Measurements from ENCODE around the gene FGF14. TPM values are rescaled to one million over a fixed set of nuclear protein-coding genes. Genes with fewer than 3 reads are reported as not detected.
"Not testable (repeated sequence)": the region's sequence is repeated elsewhere in the genome, so short reads cannot be mapped to it uniquely, and the experiment has no call there.

Gene FGF14
- total RNA-seq, 3 donors from 2014 or later = under 0.01 to 0.29 (median under 0.01) TPM

DNA sequence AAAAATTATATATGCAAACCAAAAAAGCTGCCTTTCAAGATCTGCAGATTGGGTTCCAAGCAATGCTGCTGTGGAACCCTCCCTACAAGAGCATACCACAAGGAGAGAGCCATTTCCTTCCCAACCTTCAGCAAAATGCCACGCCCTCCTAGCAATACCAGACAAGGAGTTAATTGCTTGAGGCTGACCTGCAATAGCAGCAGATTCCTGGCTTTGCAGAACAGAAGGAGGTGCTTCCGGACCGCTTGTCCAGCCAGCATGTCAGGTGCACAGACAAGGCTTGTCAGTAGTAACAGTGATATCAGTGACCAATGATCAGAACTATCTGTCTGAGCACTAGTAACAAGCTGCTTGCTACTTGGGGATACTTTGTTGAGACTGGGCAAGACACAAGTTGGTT is 301.6 kb downstream of the FGF14 start:
- no peak for DNase-seq (ENCODE audit: low spot score in 2 of 2)
- intact Hi-C loops (cut with DNase I; ENCODE audit: low total_unique reads) = no loop called here
- Histone ChIP-seq H3K36me3 (no peaks in the 10 kb centered on the region), H3K4me1 (no peaks in the 10 kb centered on the region), H3K4me3 (no peak overlapping the region), H3K27me3 (no peaks in the 10 kb centered on the region), H3K27ac (no peak overlapping the region), H3K9me3 (no peaks in the 10 kb centered on the region)
- TF ChIP-seq POLR2AphosphoS5 (IDR thresholded peaks at IDR 0.05) (no peak), POLR2A (IDR thresholded peaks at IDR 0.05) (no peak)
- TF ChIP-seq, protein P1, sequence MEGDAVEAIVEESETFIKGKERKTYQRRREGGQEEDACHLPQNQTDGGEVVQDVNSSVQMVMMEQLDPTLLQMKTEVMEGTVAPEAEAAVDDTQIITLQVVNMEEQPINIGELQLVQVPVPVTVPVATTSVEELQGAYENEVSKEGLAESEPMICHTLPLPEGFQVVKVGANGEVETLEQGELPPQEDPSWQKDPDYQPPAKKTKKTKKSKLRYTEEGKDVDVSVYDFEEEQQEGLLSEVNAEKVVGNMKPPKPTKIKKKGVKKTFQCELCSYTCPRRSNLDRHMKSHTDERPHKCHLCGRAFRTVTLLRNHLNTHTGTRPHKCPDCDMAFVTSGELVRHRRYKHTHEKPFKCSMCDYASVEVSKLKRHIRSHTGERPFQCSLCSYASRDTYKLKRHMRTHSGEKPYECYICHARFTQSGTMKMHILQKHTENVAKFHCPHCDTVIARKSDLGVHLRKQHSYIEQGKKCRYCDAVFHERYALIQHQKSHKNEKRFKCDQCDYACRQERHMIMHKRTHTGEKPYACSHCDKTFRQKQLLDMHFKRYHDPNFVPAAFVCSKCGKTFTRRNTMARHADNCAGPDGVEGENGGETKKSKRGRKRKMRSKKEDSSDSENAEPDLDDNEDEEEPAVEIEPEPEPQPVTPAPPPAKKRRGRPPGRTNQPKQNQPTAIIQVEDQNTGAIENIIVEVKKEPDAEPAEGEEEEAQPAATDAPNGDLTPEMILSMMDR (IDR thresholded peaks at IDR 0.05) = no peak

DNA sequence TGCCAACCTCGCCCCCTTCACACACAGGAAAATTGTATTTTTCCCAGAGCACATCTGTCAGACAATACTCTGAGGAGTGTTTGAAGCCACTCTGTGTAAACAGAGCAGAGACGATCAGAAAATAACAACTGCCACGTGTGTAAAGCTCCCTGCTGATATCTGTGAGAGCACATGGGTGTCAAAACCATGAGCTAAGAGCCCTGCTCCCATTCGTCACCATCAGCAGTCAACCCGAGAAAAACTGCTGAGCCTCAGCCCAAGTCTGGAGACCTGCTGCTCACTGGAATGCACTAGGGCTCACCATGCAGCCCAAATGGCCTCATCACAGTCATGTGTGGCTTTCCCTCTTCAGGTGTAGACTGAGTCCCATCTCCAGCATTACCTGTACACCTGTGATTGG is 304.1 kb downstream of the FGF14 start:
- no peak overlapping the region for H3K27ac ChIP-seq
- no peaks in the 10 kb centered on the region for H3K4me1 ChIP-seq
- TF ChIP-seq POLR2AphosphoS5 (IDR thresholded peaks at IDR 0.05) (no peak), POLR2A (IDR thresholded peaks at IDR 0.05) (no peak)
- TF ChIP-seq, protein P1 (IDR thresholded peaks at IDR 0.05) = no peak
- intact Hi-C loops (cut with DNase I; ENCODE audit: low total_unique reads) = loop anchor here (2.0 kb wide), 1 partner anchor 73 kb away; no protein-coding TSS in a partner anchor
- no peaks in the 10 kb centered on the region for H3K9me3 ChIP-seq
- H3K27me3 ChIP-seq = no peaks in the 10 kb centered on the region
- no peak for DNase-seq (ENCODE audit: low spot score in 2 of 2)
- H3K4me3 ChIP-seq = no peak overlapping the region
- no peaks in the 10 kb centered on the region for H3K36me3 ChIP-seq

DNA sequence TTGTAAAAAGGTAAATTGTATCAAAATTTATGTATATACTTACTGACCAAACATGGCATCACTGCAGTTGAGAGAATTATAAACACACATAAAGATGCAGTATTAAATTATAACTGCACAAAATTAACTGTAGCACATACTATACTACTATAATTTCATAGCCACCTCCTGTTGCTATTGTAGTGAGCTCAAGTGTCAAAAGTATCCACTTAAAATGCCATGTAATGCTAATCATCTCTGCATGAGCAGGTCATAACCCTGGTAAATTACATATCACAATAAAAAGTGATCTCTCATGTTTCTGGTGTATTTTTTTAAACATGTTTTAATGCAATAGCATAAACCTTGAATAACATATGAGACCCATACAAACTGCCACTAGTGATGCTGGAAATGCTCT is 308.6 kb downstream of the FGF14 start:
- DNase-seq (ENCODE audit: low spot score in 2 of 2); H3K27ac ChIP-seq; intact Hi-C loops (cut with DNase I; ENCODE audit: low total_unique reads): not testable (repeated sequence)

DNA sequence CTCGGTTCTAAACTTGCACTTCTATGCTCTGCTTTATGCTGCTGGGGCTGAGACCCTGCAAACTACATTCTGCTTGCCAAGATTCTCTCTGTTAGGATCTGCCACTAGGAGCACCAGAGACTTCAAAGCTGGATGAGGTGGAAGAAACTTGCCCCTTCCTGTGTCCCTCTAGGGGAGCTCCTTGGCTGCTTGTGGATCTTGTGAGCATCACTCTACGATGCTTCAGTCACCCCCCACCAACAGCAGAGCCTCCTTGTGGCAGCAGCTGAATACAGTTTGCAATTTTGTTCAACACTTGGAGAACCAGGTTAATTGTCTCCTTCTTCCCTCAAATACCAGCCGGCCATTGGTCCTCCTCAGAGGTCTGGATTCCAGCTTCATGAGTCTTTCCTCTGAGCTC is 310.6 kb downstream of the FGF14 start:
- intact Hi-C loops (cut with DNase I; ENCODE audit: low total_unique reads) = no loop called here
- DNase-seq (ENCODE audit: low spot score in 2 of 2) = no peak
- no peak overlapping the region for H3K4me3 ChIP-seq
- H3K4me1 ChIP-seq = no peaks in the 10 kb centered on the region
- no peaks in the 10 kb centered on the region for H3K36me3 ChIP-seq
- TF ChIP-seq, protein P1 (IDR thresholded peaks at IDR 0.05) = no peak
- no peak for TF ChIP-seq POLR2A (IDR thresholded peaks at IDR 0.05)
- TF ChIP-seq POLR2AphosphoS5 (IDR thresholded peaks at IDR 0.05) = no peak
- H3K9me3 ChIP-seq = no peaks in the 10 kb centered on the region
- no peaks in the 10 kb centered on the region for H3K27me3 ChIP-seq
- H3K27ac ChIP-seq = no peak overlapping the region

More for the DNA sequence above, 308.6 kb downstream of the FGF14 start:
- H3K4me3 ChIP-seq, H3K4me1 ChIP-seq, H3K27me3 ChIP-seq, H3K36me3 ChIP-seq, H3K9me3 ChIP-seq: not testable (repeated sequence)

DNA sequence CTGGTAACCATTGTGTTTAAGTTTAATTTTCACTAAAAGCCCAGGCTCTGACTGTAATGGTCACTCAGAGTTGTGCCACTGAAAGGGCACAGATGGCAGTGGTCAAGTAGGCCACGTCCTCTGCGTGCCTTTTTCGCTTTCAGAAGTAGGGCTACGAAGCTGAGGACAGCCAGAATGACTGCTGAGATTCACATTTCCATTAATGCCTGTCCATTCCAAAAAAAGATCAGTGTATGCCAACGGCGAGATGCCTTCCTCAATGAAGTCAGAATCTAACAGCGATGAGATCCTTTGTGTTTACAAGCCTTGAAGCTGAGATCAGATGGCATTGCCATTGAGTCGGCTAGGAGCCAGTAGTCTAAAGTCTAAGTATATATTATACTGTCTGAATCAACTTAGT is 311.3 kb downstream of the FGF14 start:
- no peak for TF ChIP-seq POLR2AphosphoS5 (IDR thresholded peaks at IDR 0.05)
- no peak for TF ChIP-seq POLR2A (IDR thresholded peaks at IDR 0.05)
- TF ChIP-seq, protein P1 (IDR thresholded peaks at IDR 0.05) = no peak
- no peak overlapping the region for H3K4me3 ChIP-seq
- intact Hi-C loops (cut with DNase I; ENCODE audit: low total_unique reads) = no loop called here

DNA sequence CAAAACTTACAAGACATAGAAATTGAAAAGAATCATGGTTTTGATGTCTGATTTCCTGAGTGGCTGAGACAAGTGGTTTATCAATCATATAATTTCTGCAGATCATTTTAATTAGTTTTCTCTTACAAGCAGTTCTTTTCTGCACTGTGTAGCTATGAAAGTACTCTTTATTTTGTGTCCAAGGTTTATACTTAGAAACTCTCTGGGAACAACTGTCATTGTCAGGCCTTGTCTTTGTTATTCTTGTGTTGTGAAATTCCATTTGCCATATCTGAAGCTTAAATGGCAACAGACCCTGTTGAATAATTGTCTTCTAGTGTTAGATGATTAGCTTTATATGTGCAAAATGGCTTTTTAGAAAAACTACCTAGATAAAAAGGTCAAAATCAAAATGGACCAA is 312.1 kb downstream of the FGF14 start:
- Histone ChIP-seq H3K27ac (no peak overlapping the region), H3K4me3 (no peak overlapping the region), H3K36me3 (no peaks in the 10 kb centered on the region), H3K9me3 (no peaks in the 10 kb centered on the region), H3K4me1 (no peaks in the 10 kb centered on the region), H3K27me3 (no peaks in the 10 kb centered on the region)
- intact Hi-C loops (cut with DNase I; ENCODE audit: low total_unique reads) = no loop called here
- DNase-seq (ENCODE audit: low spot score in 2 of 2) = no peak
- no peak for TF ChIP-seq POLR2AphosphoS5 (IDR thresholded peaks at IDR 0.05)
- no peak for TF ChIP-seq POLR2A (IDR thresholded peaks at IDR 0.05)
- TF ChIP-seq, protein P1 (IDR thresholded peaks at IDR 0.05) = no peak

More for the DNA sequence above, 311.3 kb downstream of the FGF14 start:
- no peak overlapping the region for H3K27ac ChIP-seq
- no peak for DNase-seq (ENCODE audit: low spot score in 2 of 2)
- H3K27me3 ChIP-seq = no peaks in the 10 kb centered on the region
- H3K4me1 ChIP-seq = no peaks in the 10 kb centered on the region
- no peaks in the 10 kb centered on the region for H3K9me3 ChIP-seq
- no peaks in the 10 kb centered on the region for H3K36me3 ChIP-seq
